ENCODE measurements around the gene CASKIN1.

CASKIN1 gene

GRCh38 chr16:2232094-2232990, 35.9 kb upstream of the CASKIN1 start:
- no peak for DNase-seq

GRCh38 chr16:2231016-2231931, 34.9 kb upstream of the CASKIN1 start:
- no peak for DNase-seq

- no peak for DNase-seq
Measured at GRCh38 chr16:2230376-2230775, 34.0 kb upstream of the CASKIN1 start.

- DNase-seq: no peak
Measured at GRCh38 chr16:2229632-2230250, 33.3 kb upstream of the CASKIN1 start.

GRCh38 chr16:2229091-2229490, 32.7 kb upstream of the CASKIN1 start:
- DNase-seq: no peak

GRCh38 chr16:2228161-2228824, 31.9 kb upstream of the CASKIN1 start:
- no peak for DNase-seq

GRCh38 chr16:2226918-2227317, 30.5 kb upstream of the CASKIN1 start:
- no peak for DNase-seq

- no peak for DNase-seq
Measured at GRCh38 chr16:2226245-2226793, 29.9 kb upstream of the CASKIN1 start.

- peak in 1 of 4 experiments; percentile 28 for DNase-seq
Measured at GRCh38 chr16:2223942-2224486, 27.6 kb upstream of the CASKIN1 start.

- peak; percentile 96 to 98 (median 98) for DNase-seq
Measured at GRCh38 chr16:2223221-2223941, 27.0 kb upstream of the CASKIN1 start, which contains the start of gene E4F1. E4F1 (plus strand) TSS chr16:2223591; CDS start chr16:2223614, 23 bp downstream.

- DNase-seq: no peak
Measured at GRCh38 chr16:2216330-2216729, 19.9 kb upstream of the CASKIN1 start.

- DNase-seq: no peak
Measured at GRCh38 chr16:2214719-2214968, 18.2 kb upstream of the CASKIN1 start, which contains the start of gene PGP. PGP (minus strand) TSS chr16:2214840; CDS start chr16:2214777, 63 bp downstream.

- no peak for DNase-seq
Measured at GRCh38 chr16:2213817-2214718, 17.7 kb upstream of the CASKIN1 start.

GRCh38 chr16:2212362-2213324, 16.2 kb upstream of the CASKIN1 start:
- no peak for DNase-seq

- no peak for DNase-seq
Measured at GRCh38 chr16:2211923-2212347, 15.5 kb upstream of the CASKIN1 start.

- DNase-seq: no peak
Measured at GRCh38 chr16:2210386-2211365, 14.3 kb upstream of the CASKIN1 start, which contains the start of gene BRICD5. BRICD5 (minus strand) TSS chr16:2210863; CDS start chr16:2210833, 30 bp downstream.

- DNase-seq: no peak
Measured at GRCh38 chr16:2210009-2210332, 13.6 kb upstream of the CASKIN1 start.
